Caco-2 (cell line): ENCODE data around the gene SPDYE2. TPM values are rescaled to one million over a fixed set of nuclear protein-coding genes. Genes with fewer than 3 reads are reported as not detected.
"Not testable (repeated sequence)": the region's sequence is repeated elsewhere in the genome, so short reads cannot be mapped to it uniquely, and the experiment has no call there.

Experiments used
- BruUV-seq: library from RNA; stranded (reverse); fragments of 400-500 nt; replicated peaks from 2 replicates; lab custom pipeline; 2021; lab: Mats Ljungman, UMichigan
- CTCF ChIA-PET: fragments of 300-600 bp; sonication (Branson Sonifier 250); formaldehyde crosslinking; loops from one replicate; lab custom pipeline; 2022; ENCODE audit warnings: antibody characterized with exemption; lab: Charles Lee
- POLR2A ChIA-PET: fragments of 300-600 bp; sonication (Branson Sonifier 250); formaldehyde crosslinking; loops from one replicate; lab custom pipeline; 2022; ENCODE audit warnings: antibody characterized with exemption; lab: Charles Lee
- DNase-seq, 2 experiments: peaks; one replicate each; pipeline versions ENCODE4 v3.0.0 to v3.0.0-alpha.2; 2020 to 2022
- H3K27me3 ChIP-seq: replicated peaks from 2 replicates; pipeline ENCODE4 v1.6.0; 2011; ENCODE audit warnings: low read length; ENCODE audit not compliant: control insufficient read depth, insufficient read depth
- H3K36me3 ChIP-seq: 2 replicates; pipeline ENCODE4 v1.5.1; 2011; ENCODE audit warnings: low read length; ENCODE audit not compliant: control insufficient read depth, insufficient read depth
- H3K4me1 ChIP-seq: fragments of 250-450 bp; sonication (Bioruptor Pico); 2 replicates; pipeline ENCODE4 v1.5.1; 2020; ENCODE audit warnings: mild to moderate bottlenecking
- H3K4me3 ChIP-seq: 2 replicates; pipeline ENCODE4 v1.5.1; 2011; ENCODE audit warnings: low read depth, mild to moderate bottlenecking, control low read depth, low read length
- H3K9me3 ChIP-seq: fragments of 250-450 bp; sonication (Bioruptor Pico); 2 replicates; pipeline ENCODE4 v1.5.1; 2020; ENCODE audit warnings: mild to moderate bottlenecking, moderate library complexity
- H3K27ac Mint-ChIP-seq: one replicate; pipeline ENCODE4 v1.8.0; 2022; ENCODE audit warnings: mixed read lengths; ENCODE audit not compliant: unreplicated experiment
- H3K27me3 Mint-ChIP-seq: one replicate; pipeline ENCODE4 v1.8.0; 2022; ENCODE audit warnings: mixed read lengths; ENCODE audit not compliant: insufficient read depth, unreplicated experiment
- H3K36me3 Mint-ChIP-seq: one replicate; pipeline ENCODE4 v1.8.0; 2022; ENCODE audit warnings: mild to moderate bottlenecking, mixed read lengths; ENCODE audit not compliant: insufficient read depth, unreplicated experiment
- H3K4me1 Mint-ChIP-seq: one replicate; pipeline ENCODE4 v1.8.0; 2022; ENCODE audit warnings: low read depth, mixed read lengths; ENCODE audit not compliant: unreplicated experiment
- H3K4me3 Mint-ChIP-seq: one replicate; pipeline ENCODE4 v1.8.0; 2022; ENCODE audit warnings: mild to moderate bottlenecking, moderate library complexity, mixed read lengths; ENCODE audit not compliant: unreplicated experiment
- H3K9me3 Mint-ChIP-seq: one replicate; pipeline ENCODE4 v1.8.0; 2022; ENCODE audit warnings: mixed read lengths; ENCODE audit not compliant: unreplicated experiment
- intact Hi-C: fragments of 100-400 bp; cut with micrococcal nuclease; formaldehyde crosslinking; loops from one replicate; pipeline ENCODE4 v1.10.0; 2022; ENCODE audit not compliant: unreplicated experiment
- total RNA-seq: library from RNA; stranded (reverse); gene quantifications from 2 replicates; pipeline ENCODE4 v1.2.3, GENCODE V29; 2022

SPDYE2 gene
- total RNA-seq, 1 experiment from 2014 or later: not detected

DNA sequence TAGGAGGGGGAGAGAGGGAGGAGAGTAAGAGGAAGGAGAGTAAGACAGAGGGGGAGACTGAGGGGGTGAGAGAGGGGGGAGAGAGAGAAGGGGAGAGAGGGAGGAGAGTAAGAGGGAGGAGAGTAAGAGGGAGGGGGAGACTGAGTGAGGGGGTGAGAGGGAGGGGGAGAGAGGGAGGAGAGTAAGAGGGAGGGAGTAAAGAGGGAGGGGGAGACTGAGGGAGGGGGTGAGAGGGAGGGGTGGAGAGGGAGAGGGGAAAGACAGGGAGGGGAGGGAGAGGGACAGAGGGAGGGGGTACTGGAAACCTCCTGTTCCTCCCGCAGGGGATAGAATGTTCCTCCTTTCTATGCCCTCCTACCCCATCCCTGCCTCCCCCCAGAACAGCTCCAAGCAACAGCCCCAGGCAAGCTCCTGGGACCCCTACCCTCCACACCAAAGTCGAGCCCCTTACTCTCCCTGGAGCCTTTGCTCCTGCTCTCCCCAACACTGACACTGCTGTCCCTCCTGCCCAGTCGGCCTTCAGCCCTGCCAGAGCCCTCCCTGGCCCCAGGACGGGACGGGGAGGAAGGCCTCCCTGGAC, 38.3 kb upstream of the SPDYE2 start:
- BruUV-seq, H3K36me3 ChIP-seq, H3K9me3 Mint-ChIP-seq, H3K36me3 Mint-ChIP-seq, DNase-seq, H3K4me1 ChIP-seq, H3K4me1 Mint-ChIP-seq, H3K9me3 ChIP-seq, H3K27ac Mint-ChIP-seq, H3K4me3 ChIP-seq, intact Hi-C loops, CTCF ChIA-PET, POLR2A ChIA-PET, H3K27me3 ChIP-seq, H3K27me3 Mint-ChIP-seq: not testable (repeated sequence)
- H3K4me3 Mint-ChIP-seq: peak overlapping the region; percentile 11

- H3K4me1 Mint-ChIP-seq, H3K27ac Mint-ChIP-seq, H3K27me3 Mint-ChIP-seq, H3K27me3 ChIP-seq, H3K4me1 ChIP-seq, H3K4me3 Mint-ChIP-seq, H3K4me3 ChIP-seq, CTCF ChIA-PET, H3K9me3 Mint-ChIP-seq, intact Hi-C loops, BruUV-seq, POLR2A ChIA-PET, H3K36me3 Mint-ChIP-seq, H3K36me3 ChIP-seq, H3K9me3 ChIP-seq: not testable (repeated sequence)
- DNase-seq: peak in 1 of 2 experiments; percentile 0
Observed at GRCh38 chr7:102514881-102515721, 35.9 kb upstream of the SPDYE2 start.

GRCh38 chr7:102515889-102516288, 35.1 kb upstream of the SPDYE2 start:
- H3K36me3 Mint-ChIP-seq, H3K27me3 ChIP-seq, DNase-seq, H3K9me3 ChIP-seq, H3K4me3 ChIP-seq, BruUV-seq, intact Hi-C loops, CTCF ChIA-PET, POLR2A ChIA-PET, H3K4me1 Mint-ChIP-seq, H3K4me3 Mint-ChIP-seq, H3K4me1 ChIP-seq, H3K9me3 Mint-ChIP-seq, H3K36me3 ChIP-seq, H3K27ac Mint-ChIP-seq, H3K27me3 Mint-ChIP-seq: not testable (repeated sequence)

DNA sequence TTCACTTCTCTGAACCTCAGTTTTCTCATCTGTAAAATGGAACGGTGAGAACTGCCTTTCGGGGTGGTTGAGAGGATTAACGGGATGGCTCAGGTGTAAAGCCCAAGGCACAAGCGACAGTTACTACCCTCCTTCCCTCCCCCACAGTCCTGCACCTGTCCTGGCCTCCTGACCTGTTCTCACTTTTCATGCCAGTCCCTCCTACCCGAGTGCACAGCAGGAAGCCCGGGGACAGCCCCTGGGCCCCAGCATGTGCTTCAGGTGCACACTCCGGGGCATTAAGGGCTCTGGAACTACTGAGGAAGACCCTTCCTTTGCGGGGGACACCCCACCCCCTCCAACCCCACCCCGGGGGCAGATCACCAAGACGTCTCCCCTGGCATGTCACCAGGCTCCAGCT, 34.1 kb upstream of the SPDYE2 start:
- H3K4me3 ChIP-seq, BruUV-seq, H3K27ac Mint-ChIP-seq, H3K27me3 Mint-ChIP-seq, intact Hi-C loops, H3K36me3 Mint-ChIP-seq, H3K4me1 Mint-ChIP-seq, DNase-seq, H3K9me3 Mint-ChIP-seq, H3K4me1 ChIP-seq, H3K4me3 Mint-ChIP-seq, H3K27me3 ChIP-seq, CTCF ChIA-PET, POLR2A ChIA-PET, H3K9me3 ChIP-seq, H3K36me3 ChIP-seq: not testable (repeated sequence)

- BruUV-seq, H3K27me3 Mint-ChIP-seq, H3K36me3 Mint-ChIP-seq, H3K36me3 ChIP-seq, H3K4me1 Mint-ChIP-seq, CTCF ChIA-PET, POLR2A ChIA-PET, H3K9me3 Mint-ChIP-seq, H3K27me3 ChIP-seq, intact Hi-C loops, H3K4me1 ChIP-seq, H3K4me3 ChIP-seq, H3K9me3 ChIP-seq, H3K27ac Mint-ChIP-seq: not testable (repeated sequence)
- DNase-seq: peak in 1 of 2 experiments; percentile 3
- peak within 1 kb of the TSS; percentile 33 for H3K4me3 Mint-ChIP-seq
Observed at GRCh38 chr7:102517550-102518147, 33.4 kb upstream of the SPDYE2 start, which contains the start of gene RASA4B. Gene RASA4B, minus strand, starts transcription at chr7:102517777. Its CDS starts 67 bp downstream, at chr7:102517710.

DNA sequence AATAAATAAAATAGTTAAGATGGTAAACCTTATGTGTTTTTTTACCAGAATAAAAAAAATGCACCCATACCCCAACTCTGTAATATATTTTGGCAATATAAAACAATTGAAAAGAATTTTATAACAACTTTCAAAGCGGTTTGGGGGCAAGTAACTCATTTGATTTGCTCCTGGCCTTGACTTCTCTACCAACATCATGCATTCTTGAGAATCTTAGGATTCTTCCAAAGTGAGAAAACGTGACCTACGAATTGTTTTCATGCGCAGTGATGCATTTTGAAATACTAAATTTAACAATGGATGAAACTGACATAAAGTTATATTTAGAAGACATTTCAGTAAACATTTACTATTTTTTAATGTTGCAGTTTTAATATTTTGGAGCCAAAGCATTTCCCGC, 30.2 kb upstream of the SPDYE2 start:
- H3K4me1 ChIP-seq, POLR2A ChIA-PET, CTCF ChIA-PET, BruUV-seq, H3K36me3 Mint-ChIP-seq, DNase-seq, H3K9me3 Mint-ChIP-seq, H3K36me3 ChIP-seq, H3K4me3 Mint-ChIP-seq, H3K27me3 ChIP-seq, H3K9me3 ChIP-seq, H3K4me3 ChIP-seq, H3K4me1 Mint-ChIP-seq, intact Hi-C loops, H3K27me3 Mint-ChIP-seq, H3K27ac Mint-ChIP-seq: not testable (repeated sequence)
